D341Med (cell line): ENCODE measurements around the gene NLGN4X.
"Not testable (repeated sequence)": the region's sequence is repeated elsewhere in the genome, so short reads cannot be mapped to it uniquely, and the experiment has no call there.

ENCODE experiments used
- DNase-seq: peaks from one replicate; pipeline ENCODE4 v3.0.0; 2012; ENCODE audit warnings: low spot score

Gene NLGN4X

GRCh38 chrX:6005856-6006255 is 222.8 kb downstream of the NLGN4X start:
- no peak for DNase-seq

GRCh38 chrX:6004529-6004928 is 224.1 kb downstream of the NLGN4X start:
- DNase-seq = no peak

GRCh38 chrX:6002056-6002455 is 226.6 kb downstream of the NLGN4X start:
- DNase-seq = no peak

GRCh38 chrX:5998901-5999300 is 229.8 kb downstream of the NLGN4X start:
- no peak for DNase-seq

GRCh38 chrX:5998456-5998855 is 230.2 kb downstream of the NLGN4X start:
- no peak for DNase-seq

- DNase-seq = no peak
Measured at GRCh38 chrX:5991393-5991792, 237.3 kb downstream of the NLGN4X start.

- DNase-seq = no peak
Measured at GRCh38 chrX:5979338-5979737, 249.3 kb downstream of the NLGN4X start.

- no peak for DNase-seq
Measured at GRCh38 chrX:5976332-5976731, 252.3 kb downstream of the NLGN4X start.

- no peak for DNase-seq
Measured at GRCh38 chrX:5971300-5971699, 257.4 kb downstream of the NLGN4X start.

GRCh38 chrX:5965406-5965805 is 263.3 kb downstream of the NLGN4X start:
- no peak for DNase-seq

GRCh38 chrX:5959286-5959685 is 269.4 kb downstream of the NLGN4X start:
- no peak for DNase-seq

- DNase-seq = no peak
Measured at GRCh38 chrX:5958523-5958922, 270.1 kb downstream of the NLGN4X start.

- no peak for DNase-seq
Measured at GRCh38 chrX:5957506-5957905, 271.2 kb downstream of the NLGN4X start.

GRCh38 chrX:5936438-5936837 is 292.2 kb downstream of the NLGN4X start:
- no peak for DNase-seq

GRCh38 chrX:5928224-5928623 is 300.4 kb downstream of the NLGN4X start:
- DNase-seq = no peak

GRCh38 chrX:5916945-5917344 is 311.7 kb downstream of the NLGN4X start:
- DNase-seq = no peak

- DNase-seq = no peak
Measured at GRCh38 chrX:5915783-5916182, 312.9 kb downstream of the NLGN4X start.

GRCh38 chrX:5907207-5907606 is 321.5 kb downstream of the NLGN4X start:
- no peak for DNase-seq

GRCh38 chrX:5903586-5904190 is 325.0 kb downstream of the NLGN4X start:
- not testable (repeated sequence) for DNase-seq

- DNase-seq = no peak
Measured at GRCh38 chrX:5898463-5898862, 330.2 kb downstream of the NLGN4X start.

GRCh38 chrX:5891378-5891777 is 337.3 kb downstream of the NLGN4X start:
- DNase-seq = no peak

- DNase-seq = peak; percentile 48
Measured at GRCh38 chrX:5876984-5877596, 351.6 kb downstream of the NLGN4X start.

- DNase-seq = no peak
Measured at GRCh38 chrX:5870238-5870637, 358.4 kb downstream of the NLGN4X start.

GRCh38 chrX:5869786-5870185 is 358.9 kb downstream of the NLGN4X start:
- no peak for DNase-seq
